ENCODE data around the gene RNF144B.
A peak's percentile ranks its signal among the peaks of the same experiment; 100 is the strongest.

Gene RNF144B

GRCh38 chr6:18424201-18424600 is 37.1 kb downstream of the RNF144B start:
- Histone ChIP-seq H3K27ac (peak overlapping the region; percentile 45), H3K27me3 (no peaks in the 10 kb centered on the region), H3K36me3 (peaks cover 22% of the 10 kb centered on the region), H3K9me3 (no peaks in the 10 kb centered on the region), H3K4me3 (ENCODE audit: low read depth in 1 of 2, low read length in 1 of 2) (no peak overlapping the region), H3K4me1 (ENCODE audit: control insufficient read depth in 1 of 2, insufficient read depth in 1 of 2, low read depth in 1 of 2, low read length in 1 of 2) (peaks cover 34 to 43% of the 10 kb centered on the region in 2 experiments)
- TF ChIP-seq CTCF (IDR thresholded peaks at IDR 0.05), result no peak

GRCh38 chr6:18425218-18425617 is 38.1 kb downstream of the RNF144B start:
- H3K9me3 ChIP-seq, result no peaks in the 10 kb centered on the region
- H3K27ac ChIP-seq, result peak overlapping the region; percentile 45
- H3K36me3 ChIP-seq, result peaks cover 30% of the 10 kb centered on the region
- no peak for TF ChIP-seq CTCF (IDR thresholded peaks at IDR 0.05)
- no peaks in the 10 kb centered on the region for H3K27me3 ChIP-seq
- H3K4me1 ChIP-seq (ENCODE audit: control insufficient read depth in 1 of 2, insufficient read depth in 1 of 2, low read depth in 1 of 2, low read length in 1 of 2), result peaks cover 34 to 43% of the 10 kb centered on the region in 2 experiments
- H3K4me3 ChIP-seq (ENCODE audit: low read depth in 1 of 2, low read length in 1 of 2), result no peak overlapping the region

- no peaks in the 10 kb centered on the region for H3K27me3 ChIP-seq
- H3K4me1 ChIP-seq (ENCODE audit: control insufficient read depth in 1 of 2, insufficient read depth in 1 of 2, low read depth in 1 of 2, low read length in 1 of 2), result peaks cover 42 to 50% of the 10 kb centered on the region in 2 experiments
- H3K27ac ChIP-seq, result peak overlapping the region; percentile 65
- TF ChIP-seq CTCF (IDR thresholded peaks at IDR 0.05), result no peak
- H3K36me3 ChIP-seq, result peaks cover 36% of the 10 kb centered on the region
- H3K9me3 ChIP-seq, result no peaks in the 10 kb centered on the region
- H3K4me3 ChIP-seq (ENCODE audit: low read depth in 1 of 2, low read length in 1 of 2), result no peak overlapping the region
These were observed 40.1 kb downstream of the RNF144B start for GRCh38 chr6:18427296-18427695.

- no peak for TF ChIP-seq CTCF (IDR thresholded peaks at IDR 0.05)
- Histone ChIP-seq H3K36me3 (peaks cover 37% of the 10 kb centered on the region), H3K27me3 (no peaks in the 10 kb centered on the region), H3K4me3 (ENCODE audit: low read depth in 1 of 2, low read length in 1 of 2) (no peak overlapping the region), H3K27ac (peak overlapping the region; percentile 23), H3K4me1 (ENCODE audit: control insufficient read depth in 1 of 2, insufficient read depth in 1 of 2, low read depth in 1 of 2, low read length in 1 of 2) (peaks cover 41 to 48% of the 10 kb centered on the region in 2 experiments), H3K9me3 (no peaks in the 10 kb centered on the region)
These were observed 42.6 kb downstream of the RNF144B start for GRCh38 chr6:18429655-18430297.

- Histone ChIP-seq H3K27ac (peak overlapping the region; percentile 40), H3K4me3 (ENCODE audit: low read depth in 1 of 2, low read length in 1 of 2) (no peak overlapping the region), H3K36me3 (peaks cover 37% of the 10 kb centered on the region), H3K27me3 (no peaks in the 10 kb centered on the region), H3K4me1 (ENCODE audit: control insufficient read depth in 1 of 2, insufficient read depth in 1 of 2, low read depth in 1 of 2, low read length in 1 of 2) (peaks cover 39 to 41% of the 10 kb centered on the region in 2 experiments), H3K9me3 (no peaks in the 10 kb centered on the region)
- TF ChIP-seq CTCF (IDR thresholded peaks at IDR 0.05), result no peak
These were observed 44.4 kb downstream of the RNF144B start for GRCh38 chr6:18431581-18431980.

Measured in neutrophil (primary cell).